BJ (cell line): ENCODE measurements around the gene THEM4. TPM values are rescaled to one million over a fixed set of nuclear protein-coding genes. Genes with fewer than 3 reads are reported as not detected.

Experiments
- CTCF ChIA-PET: fragments of 350-600 bp; formaldehyde crosslinking; extraction: SDS; loops from one replicate; lab custom pipeline; 2021; ENCODE audit warnings: antibody characterized with exemption, inconsistent platforms; lab: Yijun Ruan, JAX
- POLR2A ChIA-PET: fragments of 300-600 bp; sonication (Branson Sonifier 250); formaldehyde crosslinking; extraction: SDS; loops from one replicate; lab custom pipeline; 2021; ENCODE audit warnings: antibody characterized with exemption; lab: Charles Lee
- DNase-seq: peaks from one replicate; pipeline ENCODE4 v3.0.0-alpha.2; 2011; ENCODE audit warnings: low read depth
- H3K27me3 ChIP-seq: 2 replicates; pipeline ENCODE4 v1.6.0; 2011; ENCODE audit warnings: low read length; ENCODE audit not compliant: control insufficient read depth, insufficient read depth
- H3K36me3 ChIP-seq: 2 replicates; pipeline ENCODE4 v1.5.1; 2011; ENCODE audit warnings: low read length; ENCODE audit not compliant: control insufficient read depth, insufficient read depth
- H3K4me3 ChIP-seq: 2 replicates; pipeline ENCODE4 v1.5.1; 2011; ENCODE audit warnings: low read depth, mild to moderate bottlenecking, control low read depth, low read length
- CTCF ChIP-seq: IDR thresholded peaks from 2 replicates; pipeline ENCODE4 v1.5.1; 2011; ENCODE audit warnings: low read depth, mild to moderate bottlenecking, control low read depth, inconsistent platforms, low read length, moderate library complexity; ENCODE audit not compliant: insufficient read depth
- polyA plus RNA-seq: library from polyadenylated mRNA; depleted of rRNA; stranded (reverse); fragments of >200 nt; gene quantifications from 2 replicates; pipeline ENCODE4 v1.2.3, GENCODE V29; 2011

The THEM4 gene
- polyA plus RNA-seq, 1 experiment, result 11.7 TPM

DNA sequence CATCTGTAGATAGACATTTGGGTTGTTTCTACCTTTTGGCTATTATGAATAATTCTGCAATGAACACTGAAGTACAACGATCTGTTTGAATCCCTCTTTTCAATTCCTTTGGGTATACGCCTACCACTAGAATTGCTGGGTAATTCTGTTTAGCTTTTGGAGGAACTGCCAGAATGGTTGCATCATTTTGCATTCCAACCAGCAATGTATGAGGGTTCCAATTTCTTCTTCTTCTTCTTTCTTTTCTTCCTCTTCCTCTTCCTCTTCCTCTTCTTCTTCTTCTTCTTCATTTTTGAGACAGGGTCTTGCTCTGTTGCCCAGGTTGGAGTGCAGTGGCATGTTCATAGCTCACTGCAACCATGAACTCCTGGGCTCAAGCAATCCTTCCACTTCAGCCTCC, 42.0 kb downstream of the THEM4 start:
- POLR2A ChIA-PET, result no interaction called here
- H3K4me3 ChIP-seq, result no peak overlapping the region
- no peaks in the 10 kb centered on the region for H3K36me3 ChIP-seq
- CTCF ChIA-PET, result interaction anchor here (1.0 kb wide), 1 partner anchor 12 kb away, joined by 4 read pairs; no protein-coding TSS in a partner anchor
- H3K27me3 ChIP-seq, result peaks cover 7% of the 10 kb centered on the region; the same call in 1 of the 2 replicates
- no peak for DNase-seq
- TF ChIP-seq CTCF, result no peak

DNA sequence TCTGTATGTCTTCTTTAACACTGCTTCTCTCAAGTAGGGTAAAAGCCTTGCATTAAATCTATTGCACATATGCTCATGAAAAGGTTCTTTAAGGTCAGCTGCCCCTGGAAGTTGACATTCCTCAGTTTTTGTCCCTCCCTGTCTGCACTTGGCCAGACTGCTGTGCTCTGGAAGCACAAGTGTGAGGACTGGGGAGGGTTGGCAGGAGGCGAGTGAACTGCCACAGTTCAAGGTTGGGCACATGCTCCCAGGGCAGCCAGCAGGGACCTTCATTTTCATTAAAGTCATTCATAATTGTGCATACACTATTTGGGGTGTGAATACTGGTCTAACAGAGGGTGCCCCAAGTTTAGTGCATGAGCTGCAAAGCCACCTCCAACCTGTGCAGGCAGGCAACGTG, 44.9 kb downstream of the THEM4 start:
- CTCF ChIA-PET, result interaction anchor here (0.9 kb wide), 1 partner anchor 16 kb away, joined by 3 read pairs; no protein-coding TSS in a partner anchor
- Histone ChIP-seq H3K4me3 (no peak overlapping the region), H3K27me3 (peaks cover 9% of the 10 kb centered on the region), H3K36me3 (no peaks in the 10 kb centered on the region)
- DNase-seq, result no peak
- TF ChIP-seq CTCF, result no peak
- POLR2A ChIA-PET, result no interaction called here

- peaks cover 9% of the 10 kb centered on the region for H3K27me3 ChIP-seq
- no peak for DNase-seq
- ChIA-PET CTCF (no interaction called here), POLR2A (no interaction called here)
- no peaks in the 10 kb centered on the region for H3K36me3 ChIP-seq
- no peak for TF ChIP-seq CTCF
- no peak overlapping the region for H3K4me3 ChIP-seq
Observed at GRCh38 chr1:151862604-151863003, 46.7 kb downstream of the THEM4 start.

DNA sequence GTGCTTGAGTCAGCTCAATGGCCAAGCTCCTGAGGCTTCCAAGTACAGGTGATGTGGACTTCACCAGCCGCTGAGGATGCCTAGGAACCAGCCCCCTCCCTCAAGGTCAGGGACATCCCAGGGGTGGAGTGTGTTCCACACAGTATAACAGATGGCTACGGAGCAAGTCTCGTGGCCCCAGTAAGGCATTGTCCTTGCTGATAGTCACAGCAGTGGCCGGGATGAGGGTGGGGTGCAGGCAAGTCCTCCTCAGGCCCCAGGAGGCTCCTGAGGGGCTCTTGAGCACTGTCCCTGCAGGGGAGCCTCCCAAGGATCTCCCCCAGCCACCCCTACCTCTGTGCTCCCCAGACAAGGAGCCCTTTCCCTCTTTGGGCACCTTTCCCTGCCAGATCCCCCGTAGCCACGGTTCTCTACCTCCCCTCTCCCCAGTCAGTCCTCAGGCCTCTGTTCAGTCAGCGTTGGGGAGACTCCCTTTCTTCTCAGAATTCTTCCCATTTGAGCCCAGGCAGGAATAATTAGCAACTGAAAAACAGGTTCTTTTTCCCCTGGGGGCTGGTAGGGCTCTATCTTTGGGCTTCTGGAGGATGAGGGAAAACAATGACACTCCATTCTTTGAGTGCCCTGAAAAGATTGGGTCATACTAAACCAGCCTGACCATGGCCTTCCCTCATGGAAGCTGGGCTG, 48.7 kb downstream of the THEM4 start:
- Histone ChIP-seq H3K36me3 (no peaks in the 10 kb centered on the region), H3K27me3 (peaks cover 9% of the 10 kb centered on the region), H3K4me3 (no peak overlapping the region)
- TF ChIP-seq CTCF, result no peak
- no peak for DNase-seq
- ChIA-PET CTCF (interaction anchor here (0.5 to 1.2 kb wide), 2 partner anchors 29 to 199 kb away, joined by 3 to 4 read pairs; no protein-coding TSS in a partner anchor), POLR2A (no interaction called here)

DNA sequence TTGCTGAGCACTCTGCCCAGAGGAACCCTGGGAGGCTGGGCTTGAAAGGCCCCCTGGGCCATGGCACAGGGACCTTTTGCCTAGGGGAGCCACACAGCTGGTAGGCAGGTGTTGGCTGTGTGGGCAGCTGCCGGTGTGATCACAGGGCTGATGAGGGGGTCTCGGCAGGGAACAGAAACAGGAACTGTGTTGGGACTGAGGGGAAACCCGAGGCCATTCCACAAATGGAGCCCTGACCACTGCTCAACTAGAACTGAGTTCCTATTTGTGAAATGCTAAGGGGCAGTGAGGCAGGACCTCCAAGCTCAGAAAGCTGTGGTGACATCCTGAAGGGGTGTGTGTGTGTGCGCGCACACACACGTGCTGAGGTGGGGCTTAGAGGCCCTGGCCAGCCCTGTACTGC, 49.4 kb downstream of the THEM4 start:
- ChIA-PET CTCF (interaction anchor here (1.0 to 1.2 kb wide), 2 partner anchors 11 to 30 kb away, joined by 3 to 4 read pairs; no protein-coding TSS in a partner anchor), POLR2A (no interaction called here)
- Histone ChIP-seq H3K4me3 (no peak overlapping the region), H3K36me3 (no peaks in the 10 kb centered on the region), H3K27me3 (peaks cover 9% of the 10 kb centered on the region)
- DNase-seq, result no peak
- no peak for TF ChIP-seq CTCF
